ENCODE data around the gene RIPK1.
"Not testable (repeated sequence)": the region's sequence is repeated elsewhere in the genome, so short reads cannot be mapped to it uniquely, and the experiment has no call there.

Gene RIPK1

DNA sequence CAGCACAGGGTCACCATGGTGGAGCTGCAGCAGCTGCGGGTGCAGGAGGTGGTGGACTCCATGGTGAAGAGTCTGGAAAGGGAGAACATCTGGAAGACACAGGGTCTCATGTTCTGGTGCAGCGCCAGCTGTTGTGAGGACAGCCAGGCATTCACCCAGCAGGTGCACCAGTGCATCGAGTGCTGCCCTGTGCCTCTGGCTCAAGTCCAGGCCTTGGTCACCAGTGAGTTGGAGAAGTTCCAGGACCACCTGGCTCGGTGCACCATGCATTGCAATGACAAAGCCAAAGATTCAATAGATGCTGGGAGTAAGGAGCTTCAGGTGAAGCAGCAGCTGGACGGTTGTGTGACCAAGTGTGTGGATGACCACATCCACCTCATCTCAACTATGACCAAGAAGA is 22.9 kb upstream of the RIPK1 start:
- H3K9me3 ChIP-seq (ENCODE audit: insufficient read depth, low read depth, low read length) = no peaks in the 10 kb centered on the region
- H4K20me1 ChIP-seq (ENCODE audit: insufficient read depth, low read length, poor library complexity, severe bottlenecking) = no peaks in the 10 kb centered on the region

DNA sequence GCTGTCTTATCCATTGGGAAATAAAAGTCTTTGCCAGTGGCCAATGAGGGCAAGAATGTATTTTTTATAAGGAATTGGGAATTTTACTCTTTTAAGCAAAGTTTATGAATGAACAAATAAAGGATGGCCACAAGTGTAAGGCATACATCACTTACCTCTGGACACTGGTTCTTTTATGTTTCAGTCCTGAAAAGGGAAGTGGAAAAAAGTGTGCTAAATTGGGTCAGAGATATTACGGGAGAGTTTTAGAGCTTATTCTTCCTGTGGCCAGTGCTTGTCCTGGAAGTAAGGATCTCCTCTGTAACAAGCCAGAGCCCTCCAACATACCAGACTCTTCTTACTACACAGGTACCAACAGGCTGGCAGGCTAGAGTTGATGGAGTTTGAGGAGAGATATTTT is 22.5 kb upstream of the RIPK1 start:
- Histone ChIP-seq H3K9ac (ENCODE audit: low read depth, low read length, poor library complexity, severe bottlenecking) (no peak overlapping the region), H3K4me3 (ENCODE audit: low read length, poor library complexity, severe bottlenecking) (no peak overlapping the region), H3K27me3 (ENCODE audit: insufficient read depth, low read length, poor library complexity, severe bottlenecking) (no peaks in the 10 kb centered on the region), H3K9me3 (ENCODE audit: insufficient read depth, low read depth, low read length) (no peaks in the 10 kb centered on the region), H3K4me1 (ENCODE audit: insufficient read depth, low read length, poor library complexity, severe bottlenecking) (no peaks in the 10 kb centered on the region), H3K4me2 (ENCODE audit: low read depth, low read length, poor library complexity, severe bottlenecking) (no peak overlapping the region), H3K79me2 (ENCODE audit: insufficient read depth, low read length) (no peaks in the 10 kb centered on the region), H2AFZ (ENCODE audit: low read length) (no peak overlapping the region; the same call in 1 of the 2 replicates), H3K9me2 (replicated peaks; ENCODE audit: low read depth, low read length) (no peaks in the 10 kb centered on the region), H4K20me1 (ENCODE audit: insufficient read depth, low read length, poor library complexity, severe bottlenecking) (no peaks in the 10 kb centered on the region), H3F3A (ENCODE audit: low read depth) (no peaks in the 10 kb centered on the region), H3K36me3 (ENCODE audit: insufficient read depth, low read length) (no peaks in the 10 kb centered on the region)
- no peak for TF ChIP-seq EZH2phosphoT487 (IDR thresholded peaks at IDR 0.05; ENCODE audit: borderline replicate concordance)
- TF ChIP-seq, protein P1, sequence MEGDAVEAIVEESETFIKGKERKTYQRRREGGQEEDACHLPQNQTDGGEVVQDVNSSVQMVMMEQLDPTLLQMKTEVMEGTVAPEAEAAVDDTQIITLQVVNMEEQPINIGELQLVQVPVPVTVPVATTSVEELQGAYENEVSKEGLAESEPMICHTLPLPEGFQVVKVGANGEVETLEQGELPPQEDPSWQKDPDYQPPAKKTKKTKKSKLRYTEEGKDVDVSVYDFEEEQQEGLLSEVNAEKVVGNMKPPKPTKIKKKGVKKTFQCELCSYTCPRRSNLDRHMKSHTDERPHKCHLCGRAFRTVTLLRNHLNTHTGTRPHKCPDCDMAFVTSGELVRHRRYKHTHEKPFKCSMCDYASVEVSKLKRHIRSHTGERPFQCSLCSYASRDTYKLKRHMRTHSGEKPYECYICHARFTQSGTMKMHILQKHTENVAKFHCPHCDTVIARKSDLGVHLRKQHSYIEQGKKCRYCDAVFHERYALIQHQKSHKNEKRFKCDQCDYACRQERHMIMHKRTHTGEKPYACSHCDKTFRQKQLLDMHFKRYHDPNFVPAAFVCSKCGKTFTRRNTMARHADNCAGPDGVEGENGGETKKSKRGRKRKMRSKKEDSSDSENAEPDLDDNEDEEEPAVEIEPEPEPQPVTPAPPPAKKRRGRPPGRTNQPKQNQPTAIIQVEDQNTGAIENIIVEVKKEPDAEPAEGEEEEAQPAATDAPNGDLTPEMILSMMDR (conservative IDR thresholded peaks at IDR 0.05; ENCODE audit: low read length) = no peak

More for the DNA sequence above, 22.9 kb upstream of the RIPK1 start:
- Histone ChIP-seq H3K4me2 (ENCODE audit: low read depth, low read length, poor library complexity, severe bottlenecking) (no peak overlapping the region), H3K79me2 (ENCODE audit: insufficient read depth, low read length) (no peaks in the 10 kb centered on the region), H3K36me3 (ENCODE audit: insufficient read depth, low read length) (no peaks in the 10 kb centered on the region), H3K9me2 (replicated peaks; ENCODE audit: low read depth, low read length) (no peaks in the 10 kb centered on the region), H3K4me1 (ENCODE audit: insufficient read depth, low read length, poor library complexity, severe bottlenecking) (no peaks in the 10 kb centered on the region), H3F3A (ENCODE audit: low read depth) (no peaks in the 10 kb centered on the region), H3K9ac (ENCODE audit: low read depth, low read length, poor library complexity, severe bottlenecking) (no peak overlapping the region), H3K4me3 (ENCODE audit: low read length, poor library complexity, severe bottlenecking) (no peak overlapping the region), H3K27me3 (ENCODE audit: insufficient read depth, low read length, poor library complexity, severe bottlenecking) (no peaks in the 10 kb centered on the region), H2AFZ (ENCODE audit: low read length) (no peak overlapping the region)
- no peak for TF ChIP-seq EZH2phosphoT487 (IDR thresholded peaks at IDR 0.05; ENCODE audit: borderline replicate concordance)
- TF ChIP-seq, protein P1 (conservative IDR thresholded peaks at IDR 0.05; ENCODE audit: low read length) = no peak

GRCh38 chr6:3046295-3046694 is 22.0 kb upstream of the RIPK1 start:
- no peak overlapping the region for H3K9ac ChIP-seq (ENCODE audit: low read depth, low read length, poor library complexity, severe bottlenecking)
- no peak overlapping the region; the same call in 1 of the 2 replicates for H2AFZ ChIP-seq (ENCODE audit: low read length)
- no peaks in the 10 kb centered on the region for H3F3A ChIP-seq (ENCODE audit: low read depth)
- no peak overlapping the region for H3K4me2 ChIP-seq (ENCODE audit: low read depth, low read length, poor library complexity, severe bottlenecking)
- no peaks in the 10 kb centered on the region for H3K79me2 ChIP-seq (ENCODE audit: insufficient read depth, low read length)
- TF ChIP-seq EZH2phosphoT487 (IDR thresholded peaks at IDR 0.05; ENCODE audit: borderline replicate concordance) = no peak
- TF ChIP-seq, protein P1 (conservative IDR thresholded peaks at IDR 0.05; ENCODE audit: low read length) = no peak
- H3K4me1 ChIP-seq (ENCODE audit: insufficient read depth, low read length, poor library complexity, severe bottlenecking) = no peaks in the 10 kb centered on the region
- no peaks in the 10 kb centered on the region for H3K9me3 ChIP-seq (ENCODE audit: insufficient read depth, low read depth, low read length)
- H3K9me2 ChIP-seq (replicated peaks; ENCODE audit: low read depth, low read length) = no peaks in the 10 kb centered on the region
- no peaks in the 10 kb centered on the region for H4K20me1 ChIP-seq (ENCODE audit: insufficient read depth, low read length, poor library complexity, severe bottlenecking)
- H3K4me3 ChIP-seq (ENCODE audit: low read length, poor library complexity, severe bottlenecking) = no peak overlapping the region
- no peaks in the 10 kb centered on the region for H3K36me3 ChIP-seq (ENCODE audit: insufficient read depth, low read length)
- no peaks in the 10 kb centered on the region for H3K27me3 ChIP-seq (ENCODE audit: insufficient read depth, low read length, poor library complexity, severe bottlenecking)

GRCh38 chr6:3048009-3048408 is 20.3 kb upstream of the RIPK1 start:
- H3K9ac ChIP-seq (ENCODE audit: low read depth, low read length, poor library complexity, severe bottlenecking); H3K9me2 ChIP-seq (replicated peaks; ENCODE audit: low read depth, low read length); H3K4me1 ChIP-seq (ENCODE audit: insufficient read depth, low read length, poor library complexity, severe bottlenecking); H3K4me3 ChIP-seq (ENCODE audit: low read length, poor library complexity, severe bottlenecking); H3K9me3 ChIP-seq (ENCODE audit: insufficient read depth, low read depth, low read length); H3K36me3 ChIP-seq (ENCODE audit: insufficient read depth, low read length); H3K4me2 ChIP-seq (ENCODE audit: low read depth, low read length, poor library complexity, severe bottlenecking); H3K79me2 ChIP-seq (ENCODE audit: insufficient read depth, low read length); H3F3A ChIP-seq (ENCODE audit: low read depth); H4K20me1 ChIP-seq (ENCODE audit: insufficient read depth, low read length, poor library complexity, severe bottlenecking); H3K27me3 ChIP-seq (ENCODE audit: insufficient read depth, low read length, poor library complexity, severe bottlenecking); H2AFZ ChIP-seq (ENCODE audit: low read length): not testable (repeated sequence)
